Thyroid gland (tissue), 4 donors: Measurements from ENCODE around the gene RPAP2.
"Not testable (repeated sequence)": the region's sequence is repeated elsewhere in the genome, so short reads cannot be mapped to it uniquely, and the experiment has no call there.

Experiments used
- POLR2A ChIP-seq, 2 donors: fragments of 450-650 bp; IDR thresholded peaks; one replicate each; pipeline ENCODE4 v1.6.1; 2017; ENCODE audit warnings: antibody characterized with exemption in 2 of 2, mild to moderate bottlenecking in 2 of 2, moderate library complexity in 1 of 2
- TF ChIP-seq, protein P1 (sequence below), 6 experiments: fragments of 200-600 bp in 3 of 6; fragments of 450-650 bp in 3 of 6; sonication (generic) in 3 of 6; IDR thresholded peaks; one replicate each; pipeline ENCODE4 v1.5.1; 2016 to 2019; ENCODE audit warnings: antibody characterized with exemption in 6 of 6, mild to moderate bottlenecking in 2 of 6, inconsistent platforms in 1 of 6, moderate library complexity in 1 of 6

DNA sequence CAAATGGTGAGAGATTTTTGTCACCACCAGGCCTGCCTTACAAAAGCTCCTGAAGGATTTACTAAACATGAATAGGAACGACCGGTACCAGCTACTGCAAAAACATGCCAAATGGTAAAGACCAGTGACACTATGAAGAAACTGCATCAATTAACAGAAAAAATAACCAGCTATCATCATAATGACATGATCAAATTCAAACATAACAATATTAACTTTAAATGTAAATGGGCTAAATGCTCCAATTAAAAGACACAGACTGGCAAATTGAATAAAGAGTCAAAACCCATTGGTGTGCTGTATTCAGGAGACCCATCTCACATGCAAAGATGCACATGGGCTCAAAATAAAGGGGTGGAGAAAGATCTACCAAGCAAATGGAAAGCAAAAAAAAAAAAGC lies 17.4 kb upstream of the RPAP2 start:
- TF ChIP-seq, protein P1, sequence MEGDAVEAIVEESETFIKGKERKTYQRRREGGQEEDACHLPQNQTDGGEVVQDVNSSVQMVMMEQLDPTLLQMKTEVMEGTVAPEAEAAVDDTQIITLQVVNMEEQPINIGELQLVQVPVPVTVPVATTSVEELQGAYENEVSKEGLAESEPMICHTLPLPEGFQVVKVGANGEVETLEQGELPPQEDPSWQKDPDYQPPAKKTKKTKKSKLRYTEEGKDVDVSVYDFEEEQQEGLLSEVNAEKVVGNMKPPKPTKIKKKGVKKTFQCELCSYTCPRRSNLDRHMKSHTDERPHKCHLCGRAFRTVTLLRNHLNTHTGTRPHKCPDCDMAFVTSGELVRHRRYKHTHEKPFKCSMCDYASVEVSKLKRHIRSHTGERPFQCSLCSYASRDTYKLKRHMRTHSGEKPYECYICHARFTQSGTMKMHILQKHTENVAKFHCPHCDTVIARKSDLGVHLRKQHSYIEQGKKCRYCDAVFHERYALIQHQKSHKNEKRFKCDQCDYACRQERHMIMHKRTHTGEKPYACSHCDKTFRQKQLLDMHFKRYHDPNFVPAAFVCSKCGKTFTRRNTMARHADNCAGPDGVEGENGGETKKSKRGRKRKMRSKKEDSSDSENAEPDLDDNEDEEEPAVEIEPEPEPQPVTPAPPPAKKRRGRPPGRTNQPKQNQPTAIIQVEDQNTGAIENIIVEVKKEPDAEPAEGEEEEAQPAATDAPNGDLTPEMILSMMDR (IDR thresholded peaks at IDR 0.05), result not testable (repeated sequence)
- not testable (repeated sequence) for TF ChIP-seq POLR2A (IDR thresholded peaks at IDR 0.05)
